Fibroblast of the aortic adventitia (primary cell): ENCODE results near the gene APPBP2. TPM values are rescaled to one million over a fixed set of nuclear protein-coding genes. Genes with fewer than 3 reads are reported as not detected.
"Not testable (repeated sequence)": the region's sequence is repeated elsewhere in the genome, so short reads cannot be mapped to it uniquely, and the experiment has no call there.

Experiments
- DNase-seq: peaks from one replicate; pipeline ENCODE4 v3.0.0-alpha.2; 2010; ENCODE audit warnings: low read depth
- H3K4me3 ChIP-seq: 2 replicates; pipeline ENCODE4 v1.5.1; 2011; ENCODE audit warnings: low read depth, mild to moderate bottlenecking, control low read depth, low read length, moderate library complexity
- CTCF ChIP-seq: IDR thresholded peaks from 2 replicates; pipeline ENCODE4 v1.5.1; 2011; ENCODE audit warnings: mild to moderate bottlenecking, low read length, control low read depth, inconsistent platforms; ENCODE audit not compliant: insufficient read depth
- total RNA-seq: library from RNA; depleted of rRNA; stranded (reverse); fragments of >200 nt; gene quantifications from 2 replicates; pipeline ENCODE4 v1.2.3, GENCODE V29; 2012; ENCODE audit warnings: low replicate concordance

The APPBP2 gene
- total RNA-seq, 1 donor, result 44.6 TPM

- peak; percentile 41 for DNase-seq
- no peak for TF ChIP-seq CTCF
- H3K4me3 ChIP-seq, result no peak overlapping the region
Measured at GRCh38 chr17:60442271-60443173, 83.5 kb downstream of the APPBP2 start.

- TF ChIP-seq CTCF, result no peak
- peak; percentile 73 for DNase-seq
- H3K4me3 ChIP-seq, result no peak overlapping the region
Measured at GRCh38 chr17:60439501-60439900, 86.5 kb downstream of the APPBP2 start.

DNA sequence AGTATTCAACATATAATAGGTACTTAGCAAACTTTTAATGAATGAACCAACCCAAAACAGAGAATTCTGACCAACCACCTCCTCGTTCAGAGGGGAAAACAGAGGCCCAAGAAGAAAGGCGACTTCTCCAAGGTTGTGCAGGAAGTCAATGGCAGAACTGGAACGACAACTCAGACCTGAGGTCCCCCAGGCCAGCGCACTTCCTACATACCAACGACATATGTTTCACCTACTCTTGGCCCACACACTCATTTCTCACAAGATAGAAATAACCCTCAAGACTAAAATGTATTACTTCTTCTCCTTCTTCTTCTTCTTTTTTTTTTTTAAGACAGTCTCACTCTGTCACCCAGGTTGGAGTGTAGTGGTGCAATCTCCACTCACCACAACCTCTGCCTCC, 89.4 kb downstream of the APPBP2 start:
- H3K4me3 ChIP-seq, result no peak overlapping the region
- DNase-seq, result no peak
- TF ChIP-seq CTCF, result no peak

DNA sequence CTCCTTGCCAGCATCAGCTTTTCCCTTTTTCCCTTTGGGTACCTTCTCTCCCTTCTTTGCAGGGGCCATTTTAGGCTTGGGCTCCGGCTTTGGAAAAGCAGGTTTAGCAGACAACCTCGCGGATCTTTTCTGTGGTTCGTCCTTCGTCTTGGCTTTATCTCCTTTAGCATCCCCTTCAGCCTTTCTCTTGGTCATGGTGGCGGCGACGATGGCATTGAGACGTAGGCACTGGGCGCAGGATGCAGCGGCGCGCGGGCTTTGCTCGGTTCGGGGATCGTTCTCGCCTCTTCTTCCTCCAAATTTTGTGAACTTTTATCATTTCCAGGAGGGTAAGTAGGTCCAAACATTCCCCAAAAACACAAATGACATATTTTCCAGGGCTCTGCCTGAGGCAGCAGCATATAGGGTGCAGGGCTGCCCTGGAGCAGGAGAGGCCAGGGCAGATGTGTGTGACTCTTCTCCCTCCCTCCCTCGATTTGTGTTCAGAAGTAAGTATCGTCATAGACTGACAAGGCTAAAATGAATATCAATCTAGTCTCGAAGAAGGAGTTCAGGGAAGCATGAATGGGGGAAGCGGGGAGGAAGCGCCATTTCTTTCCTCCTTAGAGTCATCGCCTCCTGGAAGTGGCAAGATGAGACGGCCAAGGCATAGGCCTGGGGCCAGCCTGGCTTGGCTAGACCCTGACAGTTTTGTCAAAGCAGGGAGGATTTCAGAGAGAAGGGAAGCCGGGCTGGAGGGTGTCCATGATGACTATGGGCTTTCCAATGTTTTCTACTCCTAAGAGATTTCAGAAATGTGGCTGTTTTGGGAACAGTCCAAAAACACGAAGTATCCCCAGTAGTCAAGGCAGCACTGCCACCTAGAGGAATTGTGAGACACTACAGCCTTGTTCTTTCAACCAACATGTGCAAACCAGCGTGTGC, 90.5 kb downstream of the APPBP2 start:
- peak overlapping the region; percentile 13 for H3K4me3 ChIP-seq

GRCh38 chr17:60433021-60433997, 92.7 kb downstream of the APPBP2 start:
- DNase-seq, result peak; percentile 30
- not testable (repeated sequence) for H3K4me3 ChIP-seq

More for the DNA sequence above, 90.5 kb downstream of the APPBP2 start:
- peak; percentile 98 for DNase-seq
- peak; percentile 86 for TF ChIP-seq CTCF

DNA sequence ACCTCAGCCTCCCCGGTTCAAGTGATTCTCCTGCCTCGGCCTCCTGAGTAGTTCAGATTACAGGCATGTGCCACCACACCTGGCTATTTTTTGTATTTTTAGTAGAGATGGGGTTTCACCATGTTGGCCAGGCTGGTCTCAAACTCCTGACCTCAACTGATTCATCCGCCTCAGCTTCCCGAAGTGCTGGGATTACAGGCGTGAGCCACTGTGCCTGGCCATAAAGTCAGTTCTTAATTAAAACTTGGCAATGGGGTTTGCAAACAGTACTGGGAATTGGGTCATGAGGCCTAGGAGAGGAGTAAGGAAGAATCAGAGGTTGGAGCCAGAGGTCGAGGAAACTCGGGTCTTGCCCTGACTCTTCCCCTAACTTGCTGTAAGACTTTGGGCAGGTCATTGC, 95.5 kb downstream of the APPBP2 start:
- not testable (repeated sequence) for H3K4me3 ChIP-seq, DNase-seq

DNA sequence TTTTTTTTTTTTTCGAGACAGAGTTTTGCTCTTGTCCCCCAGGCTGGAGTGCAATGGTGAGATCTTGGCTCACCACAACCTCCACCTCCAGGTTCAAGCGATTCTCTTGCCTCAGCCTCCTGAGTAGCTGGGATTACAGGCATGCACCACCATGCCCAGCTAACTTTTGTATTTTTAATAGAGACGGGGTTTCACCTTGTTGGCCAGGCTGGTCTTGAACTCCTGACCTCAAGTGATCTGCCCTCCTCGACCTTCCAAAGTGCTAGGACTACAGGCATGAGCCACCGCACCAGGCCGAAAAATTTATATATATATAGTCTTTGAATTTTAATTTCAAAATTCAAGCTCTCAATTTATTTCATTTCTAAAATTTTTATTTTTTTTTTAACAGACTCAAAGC, 97.6 kb downstream of the APPBP2 start:
- not testable (repeated sequence) for H3K4me3 ChIP-seq, DNase-seq
